Ascending aorta (tissue), 2 donors: ENCODE measurements around the gene L1CAM. TPM values are rescaled to one million over a fixed set of nuclear protein-coding genes. Genes with fewer than 3 reads are reported as not detected.

ENCODE experiments used
- DNase-seq, 2 donors: peaks; one replicate each; pipeline ENCODE4 v3.0.0-alpha.2; 2019; ENCODE audit warnings: low spot score in 2 of 2
- H3K27ac ChIP-seq, 2 donors: fragments of 200-600 bp; sonication (generic); one replicate each; pipeline ENCODE4 v1.5.1; 2016 to 2017; ENCODE audit warnings: mild to moderate bottlenecking in 1 of 2
- H3K27me3 ChIP-seq: fragments of 200-600 bp; sonication (generic); one replicate; pipeline ENCODE4 v1.5.1; 2017
- H3K36me3 ChIP-seq, 2 donors: fragments of 200-600 bp; sonication (generic); one replicate each; pipeline ENCODE4 v1.5.1; 2016
- H3K4me1 ChIP-seq, 2 donors: fragments of 200-600 bp; sonication (generic); one replicate each; pipeline ENCODE4 v1.5.1; 2016 to 2017; ENCODE audit warnings: mild to moderate bottlenecking in 1 of 2
- H3K4me3 ChIP-seq, 2 donors: fragments of 200-600 bp; sonication (generic); one replicate each; pipeline ENCODE4 v1.5.1; 2016 to 2017; ENCODE audit warnings: mild to moderate bottlenecking in 1 of 2
- H3K9me3 ChIP-seq, 2 donors: fragments of 200-600 bp; sonication (generic); one replicate each; pipeline ENCODE4 v1.5.1; 2016
- intact Hi-C: fragments of 100-400 bp; cut with DNase I; formaldehyde crosslinking; loops from one replicate; pipeline ENCODE4 v1.15.1; 2023
- total RNA-seq: library from RNA; depleted of rRNA; stranded (reverse); fragments of >200 nt; gene quantifications from one replicate; pipeline ENCODE4 v1.1.0, GENCODE V29; 2016
- TF ChIP-seq, protein P1 (sequence below), 3 experiments: fragments of 200-600 bp in 2 of 3; fragments of 450-650 bp in 1 of 3; sonication (generic) in 2 of 3; IDR thresholded peaks; one replicate each; pipeline ENCODE4 v1.5.1; 2016 to 2019; ENCODE audit warnings: antibody characterized with exemption in 3 of 3, mild to moderate bottlenecking in 1 of 3, moderate library complexity in 1 of 3

The L1CAM gene
- total RNA-seq, 1 donor from 2014 or later = 25.8 TPM

DNA sequence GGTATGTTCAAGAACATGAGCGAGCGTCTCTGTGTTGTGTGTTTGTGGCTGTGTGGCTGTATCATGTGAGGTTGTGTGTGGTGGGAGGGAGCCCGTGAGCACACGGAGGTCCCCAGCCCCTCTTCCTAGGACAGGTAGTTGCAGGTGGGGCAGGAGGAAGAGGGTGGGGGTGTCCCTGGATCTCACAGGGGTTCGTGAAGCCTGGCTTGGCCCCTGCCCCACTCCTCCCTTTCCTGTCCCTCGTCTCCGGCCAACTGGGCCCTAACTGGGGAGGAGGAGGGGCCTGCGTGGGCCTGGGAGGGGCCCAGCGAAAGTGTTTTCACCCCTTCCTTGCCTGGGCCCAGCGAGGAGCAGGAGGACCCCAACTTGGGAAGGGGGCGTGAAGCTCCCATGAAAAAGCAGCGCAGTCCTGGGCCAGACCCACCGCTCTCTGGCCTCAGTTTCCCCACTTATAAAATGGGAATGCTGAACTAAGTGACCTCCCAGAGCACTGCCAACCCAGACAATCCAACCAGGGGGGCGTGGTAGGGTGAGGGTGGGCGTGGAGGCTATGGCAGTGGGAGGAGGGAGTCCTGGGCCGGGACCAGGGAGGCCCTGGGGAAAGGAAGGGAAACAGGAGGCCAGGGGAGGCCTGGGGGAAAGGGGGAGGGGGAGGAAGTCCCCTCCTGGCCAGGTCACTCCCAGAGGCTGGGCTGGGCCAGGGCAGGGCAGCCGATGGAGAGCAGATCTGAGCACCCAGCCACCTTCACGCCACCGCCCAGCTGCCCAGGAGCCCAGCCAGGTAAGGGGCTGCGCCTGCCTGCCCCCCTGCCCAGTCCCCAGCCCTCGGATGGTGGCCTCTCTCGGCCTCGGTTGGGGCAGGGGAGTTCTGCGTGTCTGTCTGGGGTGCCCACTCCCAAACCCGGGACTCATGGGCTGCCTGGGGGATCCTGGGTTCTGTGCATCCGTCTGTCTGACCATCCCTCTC lies 18.3 kb upstream of the L1CAM start, which contains the start of gene AVPR2:
Gene AVPR2 (plus strand): TSS at position 683 of the 967 bp plus-strand sequence. CDS start 473 bp downstream, outside the sequence.
- Histone ChIP-seq H3K9me3 (no peaks in the 10 kb centered on the region), H3K27ac (no peak within 1 kb of the TSS), H3K4me1 (no peaks in the 10 kb centered on the region), H3K27me3 (no peaks in the 10 kb centered on the region), H3K4me3 (no peak within 1 kb of the TSS), H3K36me3 (no peaks in the 10 kb centered on the region)
- DNase-seq = no peak
- intact Hi-C loops = no loop called here
- TF ChIP-seq, protein P1, sequence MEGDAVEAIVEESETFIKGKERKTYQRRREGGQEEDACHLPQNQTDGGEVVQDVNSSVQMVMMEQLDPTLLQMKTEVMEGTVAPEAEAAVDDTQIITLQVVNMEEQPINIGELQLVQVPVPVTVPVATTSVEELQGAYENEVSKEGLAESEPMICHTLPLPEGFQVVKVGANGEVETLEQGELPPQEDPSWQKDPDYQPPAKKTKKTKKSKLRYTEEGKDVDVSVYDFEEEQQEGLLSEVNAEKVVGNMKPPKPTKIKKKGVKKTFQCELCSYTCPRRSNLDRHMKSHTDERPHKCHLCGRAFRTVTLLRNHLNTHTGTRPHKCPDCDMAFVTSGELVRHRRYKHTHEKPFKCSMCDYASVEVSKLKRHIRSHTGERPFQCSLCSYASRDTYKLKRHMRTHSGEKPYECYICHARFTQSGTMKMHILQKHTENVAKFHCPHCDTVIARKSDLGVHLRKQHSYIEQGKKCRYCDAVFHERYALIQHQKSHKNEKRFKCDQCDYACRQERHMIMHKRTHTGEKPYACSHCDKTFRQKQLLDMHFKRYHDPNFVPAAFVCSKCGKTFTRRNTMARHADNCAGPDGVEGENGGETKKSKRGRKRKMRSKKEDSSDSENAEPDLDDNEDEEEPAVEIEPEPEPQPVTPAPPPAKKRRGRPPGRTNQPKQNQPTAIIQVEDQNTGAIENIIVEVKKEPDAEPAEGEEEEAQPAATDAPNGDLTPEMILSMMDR (IDR thresholded peaks at IDR 0.05) = no peak

DNA sequence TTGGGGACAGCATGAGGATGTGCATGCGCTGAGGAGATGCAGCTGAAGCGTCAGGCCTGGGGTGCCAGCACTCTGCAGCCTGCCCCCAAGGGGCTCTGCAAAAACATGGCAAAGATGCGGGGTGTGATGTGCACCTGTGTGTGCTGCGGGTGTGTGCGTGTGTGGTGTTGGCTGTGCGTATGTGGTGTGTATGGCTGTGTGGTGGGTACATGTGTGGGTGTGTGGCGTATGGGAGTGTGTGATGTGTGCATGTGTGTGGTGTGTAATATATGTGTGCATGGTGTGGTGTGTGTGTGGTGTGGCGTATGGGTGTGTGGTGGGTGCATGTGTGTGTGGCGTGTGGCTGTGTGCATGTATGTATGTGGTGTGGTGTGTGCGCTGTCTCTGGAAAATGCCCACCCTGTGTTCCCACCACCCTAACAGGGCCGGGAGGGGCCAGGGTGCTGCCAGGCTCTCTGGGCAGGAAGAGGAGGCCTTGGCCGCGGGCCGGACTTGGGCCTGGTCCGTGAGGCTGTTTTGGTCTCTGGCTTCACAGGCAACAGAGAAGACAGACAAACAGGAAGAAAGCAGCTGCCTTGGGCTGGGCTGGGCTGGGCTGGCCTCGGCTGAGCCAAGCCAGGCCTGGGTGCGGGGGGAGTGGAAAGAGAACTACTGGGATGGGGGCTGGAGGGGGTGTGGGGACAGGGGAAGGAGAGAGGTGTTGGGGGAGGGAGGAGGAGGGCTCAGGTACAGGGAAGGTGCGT lies 17.4 kb upstream of the L1CAM start:
- no peaks in the 10 kb centered on the region for H3K27me3 ChIP-seq
- H3K36me3 ChIP-seq = no peaks in the 10 kb centered on the region
- TF ChIP-seq, protein P1 (IDR thresholded peaks at IDR 0.05) = no peak
- intact Hi-C loops = no loop called here
- no peak overlapping the region for H3K27ac ChIP-seq
- no peak overlapping the region for H3K4me3 ChIP-seq
- no peak for DNase-seq
- H3K9me3 ChIP-seq = no peaks in the 10 kb centered on the region
- no peaks in the 10 kb centered on the region for H3K4me1 ChIP-seq

- Histone ChIP-seq H3K4me1 (no peaks in the 10 kb centered on the region), H3K27ac (no peak overlapping the region), H3K27me3 (no peaks in the 10 kb centered on the region), H3K9me3 (no peaks in the 10 kb centered on the region), H3K36me3 (no peaks in the 10 kb centered on the region), H3K4me3 (no peak overlapping the region)
- no peak for DNase-seq
- TF ChIP-seq, protein P1 (IDR thresholded peaks at IDR 0.05) = no peak
- intact Hi-C loops = no loop called here
Measured at GRCh38 chrX:153902385-153902784, 16.4 kb upstream of the L1CAM start.

GRCh38 chrX:153901753-153902140 lies 15.8 kb upstream of the L1CAM start:
- no peaks in the 10 kb centered on the region for H3K36me3 ChIP-seq
- intact Hi-C loops = no loop called here
- H3K4me1 ChIP-seq = no peaks in the 10 kb centered on the region
- no peak for DNase-seq
- H3K27ac ChIP-seq = no peak overlapping the region
- no peaks in the 10 kb centered on the region for H3K27me3 ChIP-seq
- no peak overlapping the region for H3K4me3 ChIP-seq
- no peaks in the 10 kb centered on the region for H3K9me3 ChIP-seq
- TF ChIP-seq, protein P1 (IDR thresholded peaks at IDR 0.05) = no peak

DNA sequence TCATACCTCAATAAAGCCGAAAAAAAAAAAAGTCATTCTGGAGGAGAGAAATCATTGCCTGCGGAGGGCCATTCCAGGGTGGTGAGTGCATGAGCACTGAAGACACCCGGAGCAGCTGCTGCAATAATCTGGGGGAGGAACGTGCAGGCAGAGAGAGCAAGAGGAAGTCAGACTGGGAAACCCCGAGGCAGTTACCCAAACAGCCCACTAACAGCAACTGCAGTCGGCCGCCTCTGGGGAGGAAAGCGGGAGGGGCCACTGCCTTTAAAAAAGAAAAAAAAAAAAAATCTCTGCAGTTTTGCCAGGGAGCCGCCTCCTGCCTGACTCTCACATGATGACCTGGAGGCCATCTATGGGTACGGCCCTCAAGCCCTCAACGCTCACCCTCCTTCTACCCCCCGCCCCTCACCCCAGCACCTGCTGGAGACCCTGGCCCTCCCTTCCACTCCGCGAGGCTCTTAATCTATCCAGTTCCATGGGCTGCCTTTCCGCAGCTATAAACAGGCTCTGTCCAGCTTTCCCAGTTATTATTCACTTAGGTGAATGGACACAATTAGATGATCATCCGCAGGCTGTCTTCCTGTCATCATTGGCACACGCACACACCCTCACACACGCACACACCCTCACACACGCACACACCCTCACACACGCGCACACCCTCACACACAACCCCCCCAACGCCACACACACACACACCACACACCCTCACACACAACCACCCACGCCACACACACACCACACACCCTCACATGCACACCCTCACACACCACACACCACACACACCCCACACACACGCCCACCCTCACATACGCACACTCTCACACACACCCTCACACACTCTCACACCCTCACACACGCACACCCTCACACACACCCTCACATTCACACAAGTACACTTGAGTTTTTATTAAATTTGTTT lies 15.1 kb upstream of the L1CAM start:
- no peak overlapping the region for H3K27ac ChIP-seq
- H3K27me3 ChIP-seq = no peaks in the 10 kb centered on the region
- no peaks in the 10 kb centered on the region for H3K36me3 ChIP-seq
- intact Hi-C loops = no loop called here
- H3K4me1 ChIP-seq = no peaks in the 10 kb centered on the region
- peak in 1 of 2 donors; percentile 76 for DNase-seq
- H3K9me3 ChIP-seq = no peaks in the 10 kb centered on the region
- TF ChIP-seq, protein P1 (IDR thresholded peaks at IDR 0.05) = no peak
- no peak overlapping the region for H3K4me3 ChIP-seq
